AG09309 (cell line): ENCODE measurements around the gene ADAM15.

Experiments used
- DNase-seq: peaks from one replicate; pipeline ENCODE4 v3.0.0-alpha.2; 2010; ENCODE audit warnings: low read depth
- H3K4me3 ChIP-seq: 2 replicates; pipeline ENCODE4 v1.5.1; 2011; ENCODE audit warnings: mild to moderate bottlenecking, low read depth, low read length, moderate library complexity; ENCODE audit not compliant: control insufficient read depth
- CTCF ChIP-seq: IDR thresholded peaks from 2 replicates; pipeline ENCODE4 v1.5.1; 2011; ENCODE audit warnings: mild to moderate bottlenecking, low read depth, low read length, inconsistent platforms; ENCODE audit not compliant: insufficient read depth, control insufficient read depth; ENCODE audit errors: missing control alignments

The ADAM15 gene

GRCh38 chr1:155051342-155051776 is 243 bp downstream of the ADAM15 start:
- no peak for TF ChIP-seq CTCF
- DNase-seq = no peak
- peak overlapping the region; percentile 76 for H3K4me3 ChIP-seq

GRCh38 chr1:155051777-155052398 is 772 bp downstream of the ADAM15 start:
- peak overlapping the region; percentile 76 for H3K4me3 ChIP-seq
- TF ChIP-seq CTCF = no peak
- DNase-seq = no peak

- TF ChIP-seq CTCF = peak; percentile 46
- no peak for DNase-seq
- H3K4me3 ChIP-seq = peak overlapping the region; percentile 76
Measured at GRCh38 chr1:155052439-155053395, 1.6 kb downstream of the ADAM15 start.

GRCh38 chr1:155053531-155054105 is 2.5 kb downstream of the ADAM15 start:
- TF ChIP-seq CTCF = no peak
- H3K4me3 ChIP-seq = no peak overlapping the region
- no peak for DNase-seq

- H3K4me3 ChIP-seq = no peak overlapping the region
- DNase-seq = no peak
- TF ChIP-seq CTCF = no peak
Measured at GRCh38 chr1:155057104-155057503, 6.0 kb downstream of the ADAM15 start.

- DNase-seq = no peak
- TF ChIP-seq CTCF = no peak
- no peak overlapping the region for H3K4me3 ChIP-seq
Measured at GRCh38 chr1:155057788-155058211, 6.7 kb downstream of the ADAM15 start.
